Hepatocyte (in vitro differentiated cells): ENCODE results near the gene ITK. TPM values are rescaled to one million over a fixed set of nuclear protein-coding genes. Genes with fewer than 3 reads are reported as not detected.
"Not testable (repeated sequence)": the region's sequence is repeated elsewhere in the genome, so short reads cannot be mapped to it uniquely, and the experiment has no call there.

ENCODE experiments used
- DNase-seq: peaks from one replicate; pipeline ENCODE4 v3.0.0-alpha.2; 2016; ENCODE audit warnings: low spot score
- H2AFZ ChIP-seq: fragments of 200-600 bp; sonication (generic); 2 replicates; pipeline ENCODE4 v1.6.0; 2016; ENCODE audit warnings: antibody characterized with exemption, mild to moderate bottlenecking
- H3K27ac ChIP-seq: fragments of 200-600 bp; sonication (generic); 2 replicates; pipeline ENCODE4 v1.5.1; 2016; ENCODE audit warnings: mild to moderate bottlenecking
- H3K27me3 ChIP-seq: fragments of 200-600 bp; sonication (generic); 2 replicates; pipeline ENCODE4 v1.6.1; 2016
- H3K36me3 ChIP-seq: fragments of 200-600 bp; sonication (generic); replicated peaks from 2 replicates; pipeline ENCODE4 v1.5.1; 2016; ENCODE audit warnings: low read depth; ENCODE audit not compliant: insufficient read depth
- H3K4me1 ChIP-seq: fragments of 200-600 bp; sonication (generic); 2 replicates; pipeline ENCODE4 v1.5.1; 2016; ENCODE audit warnings: mild to moderate bottlenecking, moderate library complexity; ENCODE audit not compliant: insufficient read depth
- H3K4me2 ChIP-seq: fragments of 200-600 bp; sonication (generic); 2 replicates; pipeline ENCODE4 v1.6.0; 2016
- H3K4me3 ChIP-seq: fragments of 200-600 bp; sonication (generic); 2 replicates; pipeline ENCODE4 v1.5.1; 2016; ENCODE audit warnings: mild to moderate bottlenecking
- H3K79me2 ChIP-seq: fragments of 200-600 bp; sonication (generic); 2 replicates; pipeline ENCODE4 v1.6.0; 2017; ENCODE audit warnings: mild to moderate bottlenecking
- H3K9me2 ChIP-seq: fragments of 200-600 bp; sonication (generic); replicated peaks from 2 replicates; pipeline ENCODE4 v1.6.0; 2017; ENCODE audit warnings: mild to moderate bottlenecking; ENCODE audit not compliant: insufficient read depth
- H3K9me3 ChIP-seq: fragments of 200-600 bp; sonication (generic); 2 replicates; pipeline ENCODE4 v1.5.1; 2016; ENCODE audit warnings: low read depth, mild to moderate bottlenecking
- H4K20me1 ChIP-seq: fragments of 200-600 bp; sonication (generic); 2 replicates; pipeline ENCODE4 v1.6.0; 2016; ENCODE audit warnings: mild to moderate bottlenecking; ENCODE audit not compliant: insufficient read depth, poor library complexity, severe bottlenecking
- CTCF ChIP-seq: fragments of 200-600 bp; sonication (generic); IDR thresholded peaks from 2 replicates; pipeline ENCODE4 v1.5.1; 2016; ENCODE audit warnings: antibody characterized with exemption, mild to moderate bottlenecking; ENCODE audit not compliant: poor library complexity
- EZH2 ChIP-seq: fragments of 200-600 bp; sonication (generic); IDR thresholded peaks from 2 replicates; pipeline ENCODE4 v1.6.1; 2016; ENCODE audit warnings: antibody characterized with exemption, mild to moderate bottlenecking, borderline replicate concordance
- EZH2phosphoT487 ChIP-seq: fragments of 200-600 bp; sonication (generic); IDR thresholded peaks from one replicate; pipeline ENCODE4 v1.6.1; 2018; ENCODE audit warnings: antibody characterized with exemption, mild to moderate bottlenecking, low read depth, moderate library complexity; ENCODE audit not compliant: unreplicated experiment, severe bottlenecking
- WGBS: methylation state at CpG from one replicate; pipeline ENCODE4 v1.1.6; 2016; ENCODE audit warnings: low lambda C conversion rate; ENCODE audit errors: missing lambda C conversion rate; 5-methylcytosine and 5-hydroxymethylcytosine counted together
- polyA plus RNA-seq: library from polyadenylated mRNA; unstranded; fragments of >200 nt; fragmentation: Nextera tagmentation; extraction: Ambion mirVana; gene quantifications from 2 replicates; pipeline ENCODE4 v1.2.1, GENCODE V29; 2016
- total RNA-seq: library from RNA; depleted of rRNA; stranded (reverse); fragments of >200 nt; gene quantifications from 2 replicates; pipeline ENCODE4 v1.2.3, GENCODE V29; 2014

ITK gene
- total and polyA plus RNA-seq, 2 experiments from 2014 or later = 0.18 to 0.20 TPM

GRCh38 chr5:157232706-157233105 is 52.1 kb downstream of the ITK start:
- DNase-seq = no peak
- no peaks in the 10 kb centered on the region for H3K79me2 ChIP-seq
- no peaks in the 10 kb centered on the region for H4K20me1 ChIP-seq
- H3K27ac ChIP-seq = no peak overlapping the region
- H3K9me2 ChIP-seq = no peaks in the 10 kb centered on the region
- H3K36me3 ChIP-seq = no peaks in the 10 kb centered on the region
- no peak overlapping the region for H2AFZ ChIP-seq
- H3K4me2 ChIP-seq = no peak overlapping the region
- 76% methylated on average over 6 of the region's 6 CpGs for WGBS
- TF ChIP-seq EZH2phosphoT487 (no peak), CTCF (no peak), EZH2 (no peak)
- H3K9me3 ChIP-seq = no peaks in the 10 kb centered on the region
- no peak overlapping the region for H3K4me3 ChIP-seq
- no peaks in the 10 kb centered on the region for H3K27me3 ChIP-seq
- H3K4me1 ChIP-seq = no peaks in the 10 kb centered on the region

GRCh38 chr5:157233515-157233914 is 52.9 kb downstream of the ITK start:
- no peaks in the 10 kb centered on the region for H3K27me3 ChIP-seq
- H3K27ac ChIP-seq = no peak overlapping the region
- H3K79me2 ChIP-seq = no peaks in the 10 kb centered on the region
- H3K9me2 ChIP-seq = no peaks in the 10 kb centered on the region
- no peak overlapping the region for H2AFZ ChIP-seq
- WGBS = 89% methylated on average over 3 of the region's 3 CpGs
- H3K4me2 ChIP-seq = no peak overlapping the region
- no peaks in the 10 kb centered on the region for H3K9me3 ChIP-seq
- H3K4me1 ChIP-seq = no peaks in the 10 kb centered on the region
- no peaks in the 10 kb centered on the region for H4K20me1 ChIP-seq
- H3K4me3 ChIP-seq = no peak overlapping the region
- no peaks in the 10 kb centered on the region for H3K36me3 ChIP-seq
- no peak for DNase-seq
- no peak for TF ChIP-seq EZH2
- TF ChIP-seq EZH2phosphoT487 = no peak
- no peak for TF ChIP-seq CTCF

- no peak overlapping the region for H3K27ac ChIP-seq
- H3K4me2 ChIP-seq = no peak overlapping the region
- no peak for DNase-seq
- no peak for TF ChIP-seq EZH2
- no peak for TF ChIP-seq EZH2phosphoT487
- no peak for TF ChIP-seq CTCF
- H3K9me3 ChIP-seq = no peaks in the 10 kb centered on the region
- 94% methylated on average over 3 of the region's 3 CpGs for WGBS
- H2AFZ ChIP-seq = no peak overlapping the region
- H3K36me3 ChIP-seq = no peaks in the 10 kb centered on the region
- H3K4me3 ChIP-seq = no peak overlapping the region
- no peaks in the 10 kb centered on the region for H3K4me1 ChIP-seq
- H3K27me3 ChIP-seq = no peaks in the 10 kb centered on the region
- H3K79me2 ChIP-seq = no peaks in the 10 kb centered on the region
- no peaks in the 10 kb centered on the region for H3K9me2 ChIP-seq
- no peaks in the 10 kb centered on the region for H4K20me1 ChIP-seq
These were observed 55.8 kb downstream of the ITK start for GRCh38 chr5:157236423-157236822.

GRCh38 chr5:157241483-157241882 is 60.8 kb downstream of the ITK start:
- H3K4me2 ChIP-seq = no peak overlapping the region
- no peak overlapping the region for H2AFZ ChIP-seq
- WGBS = 83% methylated on average over 4 of the region's 4 CpGs
- no peak for DNase-seq
- H3K4me1 ChIP-seq = no peaks in the 10 kb centered on the region
- no peaks in the 10 kb centered on the region for H3K9me2 ChIP-seq
- H3K27me3 ChIP-seq = no peaks in the 10 kb centered on the region
- no peaks in the 10 kb centered on the region for H3K79me2 ChIP-seq
- no peak overlapping the region for H3K4me3 ChIP-seq
- H4K20me1 ChIP-seq = no peaks in the 10 kb centered on the region
- TF ChIP-seq EZH2phosphoT487 (no peak), CTCF (no peak), EZH2 (no peak)
- no peaks in the 10 kb centered on the region for H3K9me3 ChIP-seq
- no peak overlapping the region for H3K27ac ChIP-seq
- no peaks in the 10 kb centered on the region for H3K36me3 ChIP-seq

GRCh38 chr5:157244704-157245103 is 64.1 kb downstream of the ITK start:
- H3K9me3 ChIP-seq, H3K9me2 ChIP-seq, H4K20me1 ChIP-seq, H3K4me2 ChIP-seq, H3K4me3 ChIP-seq, H3K36me3 ChIP-seq, H3K27ac ChIP-seq, H2AFZ ChIP-seq, H3K4me1 ChIP-seq, H3K27me3 ChIP-seq, DNase-seq, H3K79me2 ChIP-seq: not testable (repeated sequence)
- 67% methylated on average over 7 of the region's 7 CpGs for WGBS
